ENCODE measurements around the gene CGB7.

Gene CGB7

DNA sequence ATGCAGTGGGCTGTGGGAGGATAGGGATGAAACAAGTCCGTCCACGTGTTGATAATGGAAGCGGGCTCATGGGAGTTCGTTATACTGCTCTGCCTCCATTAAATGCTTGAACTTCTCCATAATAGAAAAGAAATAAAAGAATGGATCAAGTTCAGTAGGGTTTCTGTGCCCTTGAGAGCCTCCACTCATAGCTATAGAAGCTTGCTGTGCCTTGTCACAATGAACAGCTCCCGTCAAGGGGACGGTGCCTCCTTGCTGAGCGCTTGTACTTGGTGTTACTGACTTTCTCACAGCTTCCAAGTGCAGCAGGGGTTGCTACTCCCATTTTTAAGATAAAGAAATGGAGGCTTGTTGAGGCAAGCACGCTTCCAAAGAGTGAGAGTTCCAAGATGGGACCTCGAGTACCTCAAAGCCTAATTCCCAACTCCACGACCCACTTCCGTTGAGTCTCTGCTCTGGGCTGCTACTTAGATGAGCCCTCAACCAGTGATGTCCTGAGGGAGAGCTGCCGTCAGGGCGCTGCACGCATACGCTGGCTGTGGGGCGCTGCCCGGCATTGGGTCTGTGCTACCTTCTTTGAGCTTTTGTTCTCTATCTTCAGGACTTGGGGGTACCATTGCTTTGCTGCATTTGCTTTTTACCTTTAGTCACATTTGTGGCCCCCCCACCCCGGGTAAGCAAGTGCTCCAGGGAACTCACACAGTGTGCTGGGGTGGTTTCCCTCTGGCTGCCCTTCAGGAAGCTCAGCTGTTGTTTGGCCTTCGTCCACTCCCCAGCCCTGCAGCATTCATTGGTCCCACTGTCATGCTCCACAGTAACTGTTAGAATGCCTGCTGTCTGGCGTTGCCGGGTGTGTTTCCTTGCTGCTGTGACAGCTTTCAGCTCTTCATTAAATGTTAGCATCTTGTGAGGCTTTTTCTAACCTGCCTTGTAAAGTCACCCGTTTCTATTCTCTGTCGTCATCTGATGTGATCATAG is 37.2 kb upstream of the CGB7 start:
- TF ChIP-seq, protein P1, sequence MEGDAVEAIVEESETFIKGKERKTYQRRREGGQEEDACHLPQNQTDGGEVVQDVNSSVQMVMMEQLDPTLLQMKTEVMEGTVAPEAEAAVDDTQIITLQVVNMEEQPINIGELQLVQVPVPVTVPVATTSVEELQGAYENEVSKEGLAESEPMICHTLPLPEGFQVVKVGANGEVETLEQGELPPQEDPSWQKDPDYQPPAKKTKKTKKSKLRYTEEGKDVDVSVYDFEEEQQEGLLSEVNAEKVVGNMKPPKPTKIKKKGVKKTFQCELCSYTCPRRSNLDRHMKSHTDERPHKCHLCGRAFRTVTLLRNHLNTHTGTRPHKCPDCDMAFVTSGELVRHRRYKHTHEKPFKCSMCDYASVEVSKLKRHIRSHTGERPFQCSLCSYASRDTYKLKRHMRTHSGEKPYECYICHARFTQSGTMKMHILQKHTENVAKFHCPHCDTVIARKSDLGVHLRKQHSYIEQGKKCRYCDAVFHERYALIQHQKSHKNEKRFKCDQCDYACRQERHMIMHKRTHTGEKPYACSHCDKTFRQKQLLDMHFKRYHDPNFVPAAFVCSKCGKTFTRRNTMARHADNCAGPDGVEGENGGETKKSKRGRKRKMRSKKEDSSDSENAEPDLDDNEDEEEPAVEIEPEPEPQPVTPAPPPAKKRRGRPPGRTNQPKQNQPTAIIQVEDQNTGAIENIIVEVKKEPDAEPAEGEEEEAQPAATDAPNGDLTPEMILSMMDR (conservative IDR thresholded peaks at IDR 0.05; ENCODE audit: low read depth, low read length): no peak
- no peaks in the 10 kb centered on the region for H3K27me3 ChIP-seq (ENCODE audit: insufficient read depth, low read depth)
- peaks cover 18% of the 10 kb centered on the region; the same call in 1 of the 2 replicates for H3K36me3 ChIP-seq (ENCODE audit: insufficient read depth)
- no peak overlapping the region for H3K9ac ChIP-seq
- no peak overlapping the region for H3K4me2 ChIP-seq
- H3K4me3 ChIP-seq (IDR thresholded peaks at IDR 0.05; ENCODE audit: insufficient read depth, low read depth, low read length): no peak overlapping the region
- peaks cover 12% of the 10 kb centered on the region for H4K20me1 ChIP-seq (ENCODE audit: insufficient read depth)
- peaks cover 40% of the 10 kb centered on the region for H3K79me2 ChIP-seq (ENCODE audit: insufficient read depth, low read depth)
- peaks cover 32% of the 10 kb centered on the region for H3K4me1 ChIP-seq (ENCODE audit: low read depth, poor library complexity, severe bottlenecking)
- no peak overlapping the region for H2AFZ ChIP-seq (ENCODE audit: low read depth)
- no peak overlapping the region for H3K27ac ChIP-seq

DNA sequence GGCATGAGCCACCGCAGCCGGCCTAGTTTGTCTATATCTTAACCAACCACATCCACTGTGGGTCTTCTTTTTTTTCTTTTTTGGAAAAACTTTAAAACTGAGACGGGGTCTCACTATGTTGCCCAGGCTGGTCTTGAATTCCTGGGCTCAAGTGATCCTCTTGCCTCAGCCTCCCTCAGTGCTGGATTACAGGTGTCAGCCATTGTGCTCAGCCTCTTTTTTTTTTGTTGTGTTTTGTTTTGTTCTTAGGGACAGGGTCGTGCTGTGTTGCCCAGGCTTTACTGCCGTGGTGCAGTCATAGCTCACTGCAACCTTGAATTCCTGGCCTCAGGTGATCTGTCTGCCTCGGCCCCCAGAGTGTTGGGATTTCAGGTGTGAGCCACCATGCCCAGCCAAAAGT is 35.1 kb upstream of the CGB7 start:
- no peak overlapping the region for H3K27ac ChIP-seq
- TF ChIP-seq, protein P1 (conservative IDR thresholded peaks at IDR 0.05; ENCODE audit: low read depth, low read length): no peak
- H3K4me3 ChIP-seq (IDR thresholded peaks at IDR 0.05; ENCODE audit: insufficient read depth, low read depth, low read length): no peak overlapping the region
- peaks cover 23% of the 10 kb centered on the region; the same call in 1 of the 2 replicates for H3K36me3 ChIP-seq (ENCODE audit: insufficient read depth)
- H2AFZ ChIP-seq (ENCODE audit: low read depth): no peak overlapping the region
- peaks cover 23% of the 10 kb centered on the region for H4K20me1 ChIP-seq (ENCODE audit: insufficient read depth)
- peaks cover 50% of the 10 kb centered on the region for H3K79me2 ChIP-seq (ENCODE audit: insufficient read depth, low read depth)
- no peak overlapping the region for H3K9ac ChIP-seq
- H3K4me2 ChIP-seq: no peak overlapping the region
- no peaks in the 10 kb centered on the region for H3K27me3 ChIP-seq (ENCODE audit: insufficient read depth, low read depth)
- H3K4me1 ChIP-seq (ENCODE audit: low read depth, poor library complexity, severe bottlenecking): peaks cover 30% of the 10 kb centered on the region

- H3K9ac ChIP-seq: no peak overlapping the region
- no peak overlapping the region for H2AFZ ChIP-seq (ENCODE audit: low read depth)
- TF ChIP-seq, protein P1 (conservative IDR thresholded peaks at IDR 0.05; ENCODE audit: low read depth, low read length): no peak
- H3K27me3 ChIP-seq (ENCODE audit: insufficient read depth, low read depth): no peaks in the 10 kb centered on the region
- peaks cover 36% of the 10 kb centered on the region for H3K4me1 ChIP-seq (ENCODE audit: low read depth, poor library complexity, severe bottlenecking)
- H3K79me2 ChIP-seq (ENCODE audit: insufficient read depth, low read depth): peaks cover 58% of the 10 kb centered on the region
- peaks cover 27% of the 10 kb centered on the region for H4K20me1 ChIP-seq (ENCODE audit: insufficient read depth)
- no peak overlapping the region for H3K4me2 ChIP-seq
- H3K36me3 ChIP-seq (ENCODE audit: insufficient read depth): peaks cover 29% of the 10 kb centered on the region; the same call in 1 of the 2 replicates
- no peak overlapping the region for H3K4me3 ChIP-seq (IDR thresholded peaks at IDR 0.05; ENCODE audit: insufficient read depth, low read depth, low read length)
- H3K27ac ChIP-seq: no peak overlapping the region
Observed at GRCh38 chr19:49091391-49092038, 34.0 kb upstream of the CGB7 start.

DNA sequence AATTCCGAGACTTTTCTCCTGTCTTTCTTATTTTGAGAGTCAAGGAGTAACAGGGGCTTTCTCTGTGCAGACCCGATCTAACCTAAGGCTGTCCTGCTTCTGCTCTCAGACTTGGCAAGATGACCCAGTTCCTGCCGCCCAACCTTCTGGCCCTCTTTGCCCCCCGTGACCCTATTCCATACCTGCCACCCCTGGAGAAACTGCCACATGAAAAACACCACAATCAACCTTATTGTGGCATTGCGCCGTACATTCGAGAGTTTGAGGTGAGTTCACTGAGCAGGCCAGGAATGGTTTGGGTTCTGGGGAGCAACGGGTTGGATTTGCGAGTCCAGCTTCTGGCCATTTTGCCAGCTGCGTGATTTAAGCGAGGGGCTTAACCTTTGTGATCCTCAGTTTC is 28.7 kb upstream of the CGB7 start:
- no peak overlapping the region for H2AFZ ChIP-seq (ENCODE audit: low read depth)
- peak overlapping the region; percentile 81 for H3K4me3 ChIP-seq (IDR thresholded peaks at IDR 0.05; ENCODE audit: insufficient read depth, low read depth, low read length)
- peaks cover 39% of the 10 kb centered on the region for H3K4me1 ChIP-seq (ENCODE audit: low read depth, poor library complexity, severe bottlenecking)
- peaks cover 60% of the 10 kb centered on the region for H3K79me2 ChIP-seq (ENCODE audit: insufficient read depth, low read depth)
- H3K27me3 ChIP-seq (ENCODE audit: insufficient read depth, low read depth): no peaks in the 10 kb centered on the region
- H4K20me1 ChIP-seq (ENCODE audit: insufficient read depth): peaks cover 30% of the 10 kb centered on the region
- peak overlapping the region; percentile 54; the same call in 1 of the 2 replicates for H3K27ac ChIP-seq
- TF ChIP-seq, protein P1 (conservative IDR thresholded peaks at IDR 0.05; ENCODE audit: low read depth, low read length): no peak
- peaks cover 19% of the 10 kb centered on the region; the same call in 1 of the 2 replicates for H3K36me3 ChIP-seq (ENCODE audit: insufficient read depth)
- H3K4me2 ChIP-seq: peak overlapping the region; percentile 95
- H3K9ac ChIP-seq: peak overlapping the region; percentile 81

Measured in KMS-11 (cell line).